OCI-LY1 (cell line): ENCODE data around the gene TBC1D8.

Source experiments
- EZH2 ChIP-seq: fragments of 200-600 bp; sonication (generic), shearing (Covaris generic); IDR thresholded peaks from 2 replicates; pipeline ENCODE4 v1.8.0; 2017; ENCODE audit warnings: borderline replicate concordance, mixed run types, mild to moderate bottlenecking, antibody characterized with exemption, low read length, moderate library complexity, mixed read lengths
- TF ChIP-seq, protein P1 (sequence below): fragments of 200-600 bp; sonication (generic), shearing (Covaris generic); IDR thresholded peaks from 2 replicates; pipeline ENCODE4 v1.5.1; 2017; ENCODE audit warnings: mild to moderate bottlenecking, antibody characterized with exemption, low read length, moderate library complexity, mixed read lengths

DNA sequence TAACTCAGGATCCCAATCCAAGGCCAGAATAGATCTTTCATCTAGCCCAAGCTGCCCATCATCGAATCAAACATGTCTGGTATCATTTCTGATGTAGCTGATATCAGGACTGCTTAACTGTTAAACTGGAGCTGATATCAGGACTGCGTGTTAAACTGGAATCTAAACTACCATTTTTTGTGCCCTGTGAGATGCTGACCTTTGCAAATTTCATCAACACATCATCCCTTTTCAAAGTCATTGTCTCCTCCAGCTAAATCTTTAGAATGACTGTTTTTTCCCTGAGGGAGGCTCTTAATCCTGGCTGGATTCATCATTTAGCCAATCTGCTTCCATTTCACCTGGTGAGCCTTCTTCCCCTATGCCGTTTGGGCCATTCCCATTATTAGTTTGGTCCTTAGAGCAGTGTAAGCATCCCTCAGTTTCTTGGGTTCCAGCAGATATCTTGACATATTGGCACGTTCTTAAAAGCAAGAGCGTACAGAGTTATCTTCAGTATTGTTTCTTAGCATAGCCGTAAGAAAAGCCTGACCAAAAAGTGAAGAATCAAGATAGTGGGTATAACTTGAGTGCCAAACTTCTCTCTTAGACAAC is 136.8 kb downstream of the TBC1D8 start:
- TF ChIP-seq, protein P1, sequence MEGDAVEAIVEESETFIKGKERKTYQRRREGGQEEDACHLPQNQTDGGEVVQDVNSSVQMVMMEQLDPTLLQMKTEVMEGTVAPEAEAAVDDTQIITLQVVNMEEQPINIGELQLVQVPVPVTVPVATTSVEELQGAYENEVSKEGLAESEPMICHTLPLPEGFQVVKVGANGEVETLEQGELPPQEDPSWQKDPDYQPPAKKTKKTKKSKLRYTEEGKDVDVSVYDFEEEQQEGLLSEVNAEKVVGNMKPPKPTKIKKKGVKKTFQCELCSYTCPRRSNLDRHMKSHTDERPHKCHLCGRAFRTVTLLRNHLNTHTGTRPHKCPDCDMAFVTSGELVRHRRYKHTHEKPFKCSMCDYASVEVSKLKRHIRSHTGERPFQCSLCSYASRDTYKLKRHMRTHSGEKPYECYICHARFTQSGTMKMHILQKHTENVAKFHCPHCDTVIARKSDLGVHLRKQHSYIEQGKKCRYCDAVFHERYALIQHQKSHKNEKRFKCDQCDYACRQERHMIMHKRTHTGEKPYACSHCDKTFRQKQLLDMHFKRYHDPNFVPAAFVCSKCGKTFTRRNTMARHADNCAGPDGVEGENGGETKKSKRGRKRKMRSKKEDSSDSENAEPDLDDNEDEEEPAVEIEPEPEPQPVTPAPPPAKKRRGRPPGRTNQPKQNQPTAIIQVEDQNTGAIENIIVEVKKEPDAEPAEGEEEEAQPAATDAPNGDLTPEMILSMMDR, result no peak
- TF ChIP-seq EZH2, result no peak
